DND-41 (cell line): ENCODE data around the gene LPIN1.

ENCODE experiments used
- EZH2 ChIP-seq: IDR thresholded peaks from 3 replicates; pipeline ENCODE4 v1.6.1; 2012; ENCODE audit warnings: borderline replicate concordance, low read depth, mild to moderate bottlenecking, moderate library complexity, low read length, inconsistent platforms; ENCODE audit not compliant: severe bottlenecking
- TF ChIP-seq, protein P1 (sequence below): IDR thresholded peaks from 2 replicates; pipeline ENCODE4 v1.5.1; 2012; ENCODE audit warnings: borderline replicate concordance, low read length, moderate library complexity, mild to moderate bottlenecking; ENCODE audit not compliant: poor library complexity, severe bottlenecking; ENCODE audit errors: extremely low read depth

DNA sequence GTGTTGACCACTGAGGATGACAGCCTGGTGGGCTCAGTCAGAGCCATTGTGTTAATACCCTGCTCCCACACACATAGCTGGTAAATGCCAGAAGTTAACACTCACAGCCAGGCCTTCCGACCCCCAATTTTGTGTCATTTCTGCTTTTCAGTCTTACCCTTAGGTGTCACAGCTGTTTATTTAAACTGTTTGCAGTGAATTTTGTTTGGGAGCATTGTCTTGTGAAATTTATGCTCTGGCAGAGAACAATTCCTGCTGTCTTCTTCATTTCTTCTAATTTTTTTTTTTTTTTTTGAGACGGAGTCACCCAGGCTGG is 8.2 kb downstream of the LPIN1 start:
- TF ChIP-seq, protein P1, sequence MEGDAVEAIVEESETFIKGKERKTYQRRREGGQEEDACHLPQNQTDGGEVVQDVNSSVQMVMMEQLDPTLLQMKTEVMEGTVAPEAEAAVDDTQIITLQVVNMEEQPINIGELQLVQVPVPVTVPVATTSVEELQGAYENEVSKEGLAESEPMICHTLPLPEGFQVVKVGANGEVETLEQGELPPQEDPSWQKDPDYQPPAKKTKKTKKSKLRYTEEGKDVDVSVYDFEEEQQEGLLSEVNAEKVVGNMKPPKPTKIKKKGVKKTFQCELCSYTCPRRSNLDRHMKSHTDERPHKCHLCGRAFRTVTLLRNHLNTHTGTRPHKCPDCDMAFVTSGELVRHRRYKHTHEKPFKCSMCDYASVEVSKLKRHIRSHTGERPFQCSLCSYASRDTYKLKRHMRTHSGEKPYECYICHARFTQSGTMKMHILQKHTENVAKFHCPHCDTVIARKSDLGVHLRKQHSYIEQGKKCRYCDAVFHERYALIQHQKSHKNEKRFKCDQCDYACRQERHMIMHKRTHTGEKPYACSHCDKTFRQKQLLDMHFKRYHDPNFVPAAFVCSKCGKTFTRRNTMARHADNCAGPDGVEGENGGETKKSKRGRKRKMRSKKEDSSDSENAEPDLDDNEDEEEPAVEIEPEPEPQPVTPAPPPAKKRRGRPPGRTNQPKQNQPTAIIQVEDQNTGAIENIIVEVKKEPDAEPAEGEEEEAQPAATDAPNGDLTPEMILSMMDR = no peak
- no peak for TF ChIP-seq EZH2
